DND-41 (cell line): ENCODE measurements around the gene TLX1.

ENCODE experiments used
- ATAC-seq: fragments of 200-7000 bp; cut with Tn5 transposase; 3 replicates; pipeline ENCODE4 v1.9.1; 2021; ENCODE audit warnings: low read depth; ENCODE audit not compliant: insufficient read depth
- DNase-seq: peaks from one replicate; pipeline ENCODE4 v3.0.0-alpha.2; 2020
- H2AFZ ChIP-seq: 2 replicates; pipeline ENCODE4 v1.6.0; 2012; ENCODE audit warnings: low read depth, low read length
- H3K27ac ChIP-seq: 2 replicates; pipeline ENCODE4 v1.5.1; 2012; ENCODE audit warnings: low read length, inconsistent platforms
- H3K27me3 ChIP-seq: fragments of 200-600 bp; sonication (generic); 2 replicates; pipeline ENCODE4 v1.6.0; 2012; ENCODE audit warnings: low read length, mild to moderate bottlenecking, inconsistent platforms; ENCODE audit not compliant: insufficient read depth, poor library complexity
- H3K36me3 ChIP-seq: 2 replicates; pipeline ENCODE4 v1.5.1; 2012; ENCODE audit warnings: low read length, inconsistent platforms; ENCODE audit not compliant: insufficient read depth
- H3K4me1 ChIP-seq: 2 replicates; pipeline ENCODE4 v1.5.1; 2012; ENCODE audit warnings: mild to moderate bottlenecking, low read length; ENCODE audit not compliant: insufficient read depth
- H3K4me2 ChIP-seq: 2 replicates; pipeline ENCODE4 v1.6.0; 2012; ENCODE audit warnings: mild to moderate bottlenecking, moderate library complexity, low read length, inconsistent platforms; ENCODE audit not compliant: insufficient read depth
- H3K4me3 ChIP-seq, 2 experiments: fragments of 200-600 bp in 1 of 2; shearing (Covaris generic) in 1 of 2; 2 replicates each; pipeline ENCODE4 v1.5.1; 2012 to 2016; ENCODE audit warnings: inconsistent platforms in 2 of 2, low read length in 2 of 2, mild to moderate bottlenecking in 2 of 2, low read depth in 1 of 2, moderate library complexity in 1 of 2
- H3K79me2 ChIP-seq: 2 replicates; pipeline ENCODE4 v1.6.0; 2012; ENCODE audit warnings: low read length, inconsistent platforms; ENCODE audit not compliant: insufficient read depth
- H3K9ac ChIP-seq: 2 replicates; pipeline ENCODE4 v1.6.0; 2012; ENCODE audit warnings: low read depth, mild to moderate bottlenecking, inconsistent platforms, low read length, moderate library complexity
- H3K9me3 ChIP-seq: 2 replicates; pipeline ENCODE4 v1.5.1; 2012; ENCODE audit warnings: low read length, moderate library complexity, mild to moderate bottlenecking, inconsistent platforms; ENCODE audit not compliant: insufficient read depth, severe bottlenecking
- H4K20me1 ChIP-seq: 2 replicates; pipeline ENCODE4 v1.6.0; 2012; ENCODE audit warnings: low read length; ENCODE audit not compliant: insufficient read depth
- EZH2 ChIP-seq: IDR thresholded peaks from 3 replicates; pipeline ENCODE4 v1.6.1; 2012; ENCODE audit warnings: borderline replicate concordance, low read depth, mild to moderate bottlenecking, moderate library complexity, low read length, inconsistent platforms; ENCODE audit not compliant: severe bottlenecking
- TF ChIP-seq, protein P1 (sequence below): IDR thresholded peaks from 2 replicates; pipeline ENCODE4 v1.5.1; 2012; ENCODE audit warnings: borderline replicate concordance, low read length, moderate library complexity, mild to moderate bottlenecking; ENCODE audit not compliant: poor library complexity, severe bottlenecking; ENCODE audit errors: extremely low read depth

TLX1 gene

DNA sequence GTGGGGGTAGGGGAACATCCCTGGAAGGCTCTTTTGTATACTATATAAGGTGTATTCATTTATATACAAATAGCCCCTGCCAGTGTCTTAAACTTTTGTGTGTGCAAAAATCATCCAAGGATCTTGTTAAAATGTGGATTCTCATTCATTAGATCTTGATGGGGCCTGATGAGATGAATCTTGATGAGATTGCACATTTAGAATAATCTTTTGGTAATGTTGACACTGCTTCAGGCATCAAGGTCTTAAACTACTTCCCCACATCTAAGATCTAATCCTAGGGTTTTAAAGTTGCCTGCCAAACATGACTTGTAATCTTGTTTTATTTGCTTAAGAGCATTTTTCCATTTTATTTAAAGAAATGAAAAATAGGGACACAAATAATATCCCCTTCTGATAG lies 13.0 kb downstream of the TLX1 start:
- H4K20me1 ChIP-seq = no peaks in the 10 kb centered on the region; the same call in 1 of the 2 replicates
- H3K9ac ChIP-seq = no peak overlapping the region
- H3K36me3 ChIP-seq = no peaks in the 10 kb centered on the region
- DNase-seq (no peak), ATAC-seq (no peak)
- no peak overlapping the region for H3K27ac ChIP-seq
- H3K9me3 ChIP-seq = no peaks in the 10 kb centered on the region
- H3K4me2 ChIP-seq = no peak overlapping the region
- H3K27me3 ChIP-seq = peaks cover 38% of the 10 kb centered on the region
- no peak overlapping the region for H3K4me3 ChIP-seq
- no peaks in the 10 kb centered on the region for H3K79me2 ChIP-seq
- H3K4me1 ChIP-seq = peaks cover 9% of the 10 kb centered on the region
- no peak overlapping the region for H2AFZ ChIP-seq
- TF ChIP-seq, protein P1, sequence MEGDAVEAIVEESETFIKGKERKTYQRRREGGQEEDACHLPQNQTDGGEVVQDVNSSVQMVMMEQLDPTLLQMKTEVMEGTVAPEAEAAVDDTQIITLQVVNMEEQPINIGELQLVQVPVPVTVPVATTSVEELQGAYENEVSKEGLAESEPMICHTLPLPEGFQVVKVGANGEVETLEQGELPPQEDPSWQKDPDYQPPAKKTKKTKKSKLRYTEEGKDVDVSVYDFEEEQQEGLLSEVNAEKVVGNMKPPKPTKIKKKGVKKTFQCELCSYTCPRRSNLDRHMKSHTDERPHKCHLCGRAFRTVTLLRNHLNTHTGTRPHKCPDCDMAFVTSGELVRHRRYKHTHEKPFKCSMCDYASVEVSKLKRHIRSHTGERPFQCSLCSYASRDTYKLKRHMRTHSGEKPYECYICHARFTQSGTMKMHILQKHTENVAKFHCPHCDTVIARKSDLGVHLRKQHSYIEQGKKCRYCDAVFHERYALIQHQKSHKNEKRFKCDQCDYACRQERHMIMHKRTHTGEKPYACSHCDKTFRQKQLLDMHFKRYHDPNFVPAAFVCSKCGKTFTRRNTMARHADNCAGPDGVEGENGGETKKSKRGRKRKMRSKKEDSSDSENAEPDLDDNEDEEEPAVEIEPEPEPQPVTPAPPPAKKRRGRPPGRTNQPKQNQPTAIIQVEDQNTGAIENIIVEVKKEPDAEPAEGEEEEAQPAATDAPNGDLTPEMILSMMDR = no peak
- no peak for TF ChIP-seq EZH2

DNA sequence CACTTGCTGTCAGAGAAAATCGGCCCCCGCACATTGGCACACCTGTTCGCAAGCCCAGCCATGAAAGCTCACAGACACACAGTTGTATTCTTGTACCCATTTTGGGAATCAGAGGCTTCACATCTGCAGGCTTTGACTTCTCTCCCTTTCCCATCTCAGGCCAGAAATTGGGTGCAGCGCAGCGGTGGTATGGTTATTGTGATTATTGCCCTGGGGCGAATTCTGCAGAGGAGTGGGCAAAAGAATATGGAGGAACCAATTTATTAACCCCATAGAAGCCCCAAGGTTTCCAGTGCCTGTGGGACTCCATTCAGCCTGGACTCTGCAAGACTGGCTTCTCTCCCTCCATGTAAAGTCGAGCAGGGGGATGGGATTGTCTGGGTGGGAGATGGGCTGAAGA lies 14.0 kb downstream of the TLX1 start:
- H3K9me3 ChIP-seq = no peaks in the 10 kb centered on the region
- TF ChIP-seq EZH2 = no peak
- TF ChIP-seq, protein P1 = no peak
- H3K27me3 ChIP-seq = peaks cover 45% of the 10 kb centered on the region
- peaks cover 9% of the 10 kb centered on the region for H3K4me1 ChIP-seq
- H3K36me3 ChIP-seq = no peaks in the 10 kb centered on the region
- no peak overlapping the region for H3K27ac ChIP-seq
- no peaks in the 10 kb centered on the region for H3K79me2 ChIP-seq
- DNase-seq = no peak
- no peak overlapping the region for H2AFZ ChIP-seq
- H3K4me3 ChIP-seq = no peak overlapping the region
- no peak overlapping the region for H3K4me2 ChIP-seq
- ATAC-seq = no peak
- no peak overlapping the region for H3K9ac ChIP-seq
- no peaks in the 10 kb centered on the region; the same call in 1 of the 2 replicates for H4K20me1 ChIP-seq

DNA sequence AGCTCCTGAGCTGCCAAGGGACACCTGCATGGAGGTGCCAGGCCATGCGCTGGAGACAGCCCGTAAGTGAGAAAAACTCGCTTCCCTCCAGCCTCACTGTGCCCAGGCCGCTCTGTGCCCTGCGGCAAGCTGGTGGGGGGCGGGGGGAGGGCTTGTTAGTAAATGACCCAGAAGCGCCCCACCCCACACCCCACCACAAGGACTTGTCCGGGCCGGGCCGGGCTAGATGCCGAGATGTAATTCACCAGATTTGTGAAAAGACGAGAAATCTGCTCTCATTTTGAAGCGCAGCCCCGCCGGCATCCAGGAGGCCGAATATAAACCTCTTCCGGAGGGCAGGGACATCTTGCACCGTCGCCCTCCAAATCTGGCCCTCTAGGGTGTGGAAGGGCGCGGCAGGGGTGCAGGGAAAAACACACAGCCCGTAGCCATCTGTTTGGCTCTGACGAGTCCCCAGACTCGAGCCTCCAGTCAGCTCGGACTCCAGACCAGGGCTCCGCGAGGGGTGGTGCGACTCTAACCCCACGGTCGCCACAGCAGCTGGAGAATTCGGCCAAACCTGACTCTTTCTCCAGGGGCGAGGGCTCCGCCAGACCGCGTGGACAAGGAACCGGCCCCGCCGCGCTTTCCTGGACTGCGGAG lies 14.8 kb downstream of the TLX1 start:
- no peak overlapping the region for H3K9ac ChIP-seq
- ATAC-seq = no peak

More for the DNA sequence above, 14.8 kb downstream of the TLX1 start:
- TF ChIP-seq, protein P1 = no peak
- TF ChIP-seq EZH2 = no peak
- no peaks in the 10 kb centered on the region for H3K36me3 ChIP-seq
- peaks cover 9% of the 10 kb centered on the region for H3K4me1 ChIP-seq
- no peak for DNase-seq
- H3K4me2 ChIP-seq = no peak overlapping the region
- no peaks in the 10 kb centered on the region for H3K9me3 ChIP-seq
- no peaks in the 10 kb centered on the region; the same call in 1 of the 2 replicates for H4K20me1 ChIP-seq
- no peaks in the 10 kb centered on the region for H3K79me2 ChIP-seq
- no peak overlapping the region for H3K27ac ChIP-seq
- H2AFZ ChIP-seq = no peak overlapping the region
- no peak overlapping the region for H3K4me3 ChIP-seq
- H3K27me3 ChIP-seq = peaks cover 45% of the 10 kb centered on the region
